Sigmoid colon (tissue), 4 donors: ENCODE results near the gene DESI1.
"Not testable (repeated sequence)": the region's sequence is repeated elsewhere in the genome, so short reads cannot be mapped to it uniquely, and the experiment has no call there.

ENCODE experiments used
- CTCF ChIP-seq, 4 experiments: fragments of 450-650 bp in 3 of 4; fragments of 200-600 bp in 1 of 4; IDR thresholded peaks; one replicate each; pipeline ENCODE4 v1.5.1; 2016 to 2019; ENCODE audit warnings: antibody characterized with exemption in 4 of 4, mild to moderate bottlenecking in 3 of 4, moderate library complexity in 2 of 4
- EP300 ChIP-seq, 4 donors: sonication (generic); formaldehyde crosslinking; IDR thresholded peaks; one replicate each; pipeline ENCODE4 v1.6.1; 2017; ENCODE audit warnings: antibody characterized with exemption in 4 of 4
- POLR2A ChIP-seq, 2 donors: fragments of 450-650 bp; IDR thresholded peaks; one replicate each; pipeline ENCODE4 v1.6.1; 2016; ENCODE audit warnings: antibody characterized with exemption in 2 of 2, mild to moderate bottlenecking in 2 of 2, moderate library complexity in 2 of 2
- POLR2AphosphoS5 ChIP-seq, 4 donors: sonication (generic); formaldehyde crosslinking; IDR thresholded peaks; one replicate each; pipeline ENCODE4 v1.6.1; 2017; ENCODE audit warnings: antibody characterized with exemption in 4 of 4

DNA sequence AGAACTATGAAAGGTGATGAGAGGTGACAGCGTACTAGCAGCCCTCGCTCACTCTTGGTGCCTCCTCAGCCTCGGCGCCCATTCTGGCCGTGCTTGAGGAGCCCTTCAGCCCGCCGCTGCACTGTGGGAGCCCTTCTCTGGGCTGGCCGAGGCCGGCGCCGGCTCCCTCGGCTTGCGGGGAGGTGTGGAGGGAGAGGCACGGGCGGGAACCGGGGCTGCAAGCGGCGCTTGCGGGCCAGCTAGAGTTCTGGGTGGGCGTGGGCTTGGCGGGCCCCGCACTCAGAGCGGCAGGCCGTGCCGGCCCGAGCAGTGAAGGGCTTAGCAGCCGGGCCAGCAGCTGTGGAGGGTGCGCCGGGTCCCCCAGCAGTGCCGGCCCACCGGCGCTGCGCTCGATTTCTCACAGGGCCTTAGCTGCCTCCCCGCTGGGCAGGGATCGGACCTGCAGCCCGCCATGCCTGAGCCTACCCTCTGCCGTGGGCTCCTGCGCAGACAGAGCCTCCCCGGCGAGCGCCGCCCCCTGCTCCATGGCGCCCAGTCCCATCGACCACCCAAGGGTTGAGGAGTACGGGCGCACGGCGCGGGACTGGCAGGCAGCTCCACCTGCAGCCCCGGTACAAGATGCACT is 27.4 kb downstream of the DESI1 start:
- TF ChIP-seq CTCF, POLR2AphosphoS5, POLR2A, EP300 (IDR thresholded peaks at IDR 0.05): not testable (repeated sequence)
